HCT116 (cell line): ENCODE results near the gene AGTRAP. TPM values are rescaled to one million over a fixed set of nuclear protein-coding genes. Genes with fewer than 3 reads are reported as not detected.

Source experiments
- ATAC-seq: fragments of 200-7000 bp; cut with Tn5 transposase; 2 replicates; pipeline ENCODE4 v1.9.1; 2020; ENCODE audit warnings: mild to moderate bottlenecking, moderate library complexity
- BruUV-seq: library from RNA; stranded (reverse); fragments of 400-500 nt; replicated peaks from 2 replicates; lab custom pipeline; 2021; lab: Mats Ljungman, UMichigan
- CTCF ChIA-PET: fragments of 300-600 bp; sonication (Branson Sonifier 250); formaldehyde crosslinking; loops from one replicate; lab custom pipeline; 2021; ENCODE audit warnings: antibody characterized with exemption; lab: Charles Lee
- POLR2A ChIA-PET: fragments of 300-600, 350-600 bp; sonication (Branson Sonifier 250); formaldehyde crosslinking; loops from one replicate; lab custom pipeline; 2021; ENCODE audit warnings: antibody characterized with exemption; lab: Charles Lee
- RAD21 ChIA-PET, 2 experiments: fragments of 300-600 bp; sonication (Branson Sonifier 250); formaldehyde crosslinking; loops; one replicate each; lab custom pipeline; 2023; ENCODE audit warnings: low total read pairs in 2 of 2; ENCODE audit not compliant: uncharacterized antibody in 2 of 2, unreplicated experiment in 2 of 2, low non-redundant PET in 1 of 2; lab: Charles Lee
- DNase-seq: peaks from one replicate; pipeline ENCODE4 v3.0.0-alpha.2; 2010; ENCODE audit warnings: low read depth, low spot score
- H2AFZ ChIP-seq: fragments of 200-600 bp; shearing (Covaris generic), sonication (generic); 2 replicates; pipeline ENCODE4 v1.6.1; 2017; ENCODE audit warnings: low read depth, mixed run types, mixed read lengths, antibody characterized with exemption, low read length; ENCODE audit not compliant: poor library complexity, severe bottlenecking
- H3K27ac ChIP-seq: 2 replicates; pipeline ENCODE4 v1.5.1; 2012; ENCODE audit warnings: low read depth, low read length
- H3K27me3 ChIP-seq: fragments of 200-600 bp; sonication (generic); 2 replicates; pipeline ENCODE4 v1.6.1; 2016; ENCODE audit warnings: mixed run types, low read length, mixed read lengths; ENCODE audit not compliant: insufficient read depth
- H3K36me3 ChIP-seq, 2 experiments: fragments of 200-500 bp in 1 of 2; fragments of 200-600 bp in 1 of 2; sonication (Bioruptor generic) in 1 of 2; sonication (generic) in 1 of 2; 2 replicates each; pipeline versions ENCODE4 v1.5.1 to v1.6.1; 2014 to 2016; ENCODE audit warnings: low read length in 2 of 2, inconsistent platforms in 1 of 2, mixed read lengths in 1 of 2, mixed run types in 1 of 2; ENCODE audit not compliant: insufficient read depth in 2 of 2, control insufficient read depth in 1 of 2
- H3K4me1 ChIP-seq, 2 experiments: fragments of 200-600 bp in 1 of 2; sonication (generic) in 1 of 2; 2 replicates each; pipeline versions ENCODE4 v1.5.1 to v1.6.1; 2012 to 2017; ENCODE audit warnings: low read length in 2 of 2, inconsistent platforms in 1 of 2, mild to moderate bottlenecking in 1 of 2, mixed read lengths in 1 of 2, mixed run types in 1 of 2, moderate library complexity in 1 of 2; ENCODE audit not compliant: insufficient read depth in 2 of 2, control insufficient read depth in 1 of 2
- H3K4me2 ChIP-seq: fragments of 200-600 bp; sonication (generic); 2 replicates; pipeline ENCODE4 v1.6.1; 2017; ENCODE audit warnings: mixed run types, low read length, mixed read lengths
- H3K4me3 ChIP-seq, 2 experiments: fragments of 200-600 bp in 1 of 2; sonication (generic) in 1 of 2; replicated peaks in 1 of 2; 2 replicates each; pipeline ENCODE4 v1.5.1; 2011 to 2016; ENCODE audit warnings: low read length in 2 of 2, control low read depth in 1 of 2, low read depth in 1 of 2, mild to moderate bottlenecking in 1 of 2, mixed read lengths in 1 of 2, mixed run types in 1 of 2
- H3K79me2 ChIP-seq: fragments of 200-600 bp; sonication (generic); 2 replicates; pipeline ENCODE4 v1.6.1; 2017; ENCODE audit warnings: mild to moderate bottlenecking, mixed run types, low read length, moderate library complexity, mixed read lengths; ENCODE audit not compliant: insufficient read depth
- H3K9ac ChIP-seq: fragments of 200-600 bp; sonication (generic); 2 replicates; pipeline ENCODE4 v1.6.1; 2016; ENCODE audit warnings: low read length, mixed read lengths
- H3K9me2 ChIP-seq: fragments of 200-600 bp; sonication (generic), shearing (Covaris generic); 2 replicates; pipeline ENCODE4 v1.6.1; 2017; ENCODE audit warnings: mixed run types, mild to moderate bottlenecking, moderate library complexity; ENCODE audit not compliant: insufficient read depth
- H3K9me3 ChIP-seq, 2 experiments: fragments of 200-500 bp in 1 of 2; fragments of 200-600 bp in 1 of 2; sonication (Bioruptor generic) in 1 of 2; sonication (generic) in 1 of 2; 2 replicates each; pipeline ENCODE4 v1.6.1; 2014 to 2017; ENCODE audit warnings: low read length in 2 of 2, mixed read lengths in 2 of 2, inconsistent platforms in 1 of 2, low read depth in 1 of 2, mild to moderate bottlenecking in 1 of 2, mixed run types in 1 of 2, moderate library complexity in 1 of 2; ENCODE audit not compliant: control insufficient read depth in 1 of 2, insufficient read depth in 1 of 2
- H4K20me1 ChIP-seq: fragments of 200-600 bp; sonication (generic), shearing (Covaris generic); 2 replicates; pipeline ENCODE4 v1.6.1; 2017; ENCODE audit warnings: mixed run types, mild to moderate bottlenecking, moderate library complexity; ENCODE audit not compliant: insufficient read depth
- CBX3 ChIP-seq: IDR thresholded peaks from 2 replicates; pipeline ENCODE4 v1.6.1; 2012; ENCODE audit warnings: low read depth
- CEBPB ChIP-seq: IDR thresholded peaks from 2 replicates; pipeline ENCODE4 v1.6.1; 2012; ENCODE audit warnings: low read depth
- ELF1 ChIP-seq: IDR thresholded peaks from 2 replicates; pipeline ENCODE4 v1.6.1; 2012; ENCODE audit warnings: low read depth, borderline replicate concordance
- EZH2phosphoT487 ChIP-seq: fragments of 200-600 bp; IDR thresholded peaks from 2 replicates; pipeline ENCODE4 v1.6.1; 2018; ENCODE audit warnings: antibody characterized with exemption, borderline replicate concordance
- FOSL1 ChIP-seq: IDR thresholded peaks from 2 replicates; pipeline ENCODE4 v1.6.1; 2012; ENCODE audit warnings: low read depth
- JUND ChIP-seq: IDR thresholded peaks from 2 replicates; pipeline ENCODE4 v1.6.1; 2012
- POLR2A ChIP-seq: IDR thresholded peaks from 2 replicates; pipeline ENCODE4 v1.7.0; 2011; ENCODE audit warnings: borderline replicate concordance; ENCODE audit not compliant: insufficient read depth, insufficient read length; ENCODE audit errors: extremely low read depth
- POLR2AphosphoS5 ChIP-seq: IDR thresholded peaks from 2 replicates; pipeline ENCODE4 v1.6.1; 2011; ENCODE audit warnings: mild to moderate bottlenecking, low read depth, low read length, moderate library complexity
- RAD21 ChIP-seq: IDR thresholded peaks from 2 replicates; pipeline ENCODE4 v1.6.1; 2012; ENCODE audit warnings: low read depth, mild to moderate bottlenecking
- SIN3A ChIP-seq: IDR thresholded peaks from 2 replicates; pipeline ENCODE4 v1.6.1; 2012; ENCODE audit warnings: low read depth
- SP1 ChIP-seq: IDR thresholded peaks from 2 replicates; pipeline ENCODE4 v1.6.1; 2012; ENCODE audit warnings: low read depth
- SRF ChIP-seq: IDR thresholded peaks from 2 replicates; pipeline ENCODE4 v1.6.1; 2012; ENCODE audit warnings: low read depth
- TCF7L2 ChIP-seq: IDR thresholded peaks from 2 replicates; pipeline ENCODE4 v1.7.0; 2011; ENCODE audit warnings: borderline replicate concordance, inconsistent platforms; ENCODE audit not compliant: insufficient read depth, insufficient read length; ENCODE audit errors: extremely low read depth
- ZBTB33 ChIP-seq: IDR thresholded peaks from 2 replicates; pipeline ENCODE4 v1.6.1; 2011; ENCODE audit warnings: mild to moderate bottlenecking, low read length, moderate library complexity; ENCODE audit not compliant: insufficient replicate concordance; ENCODE audit errors: extremely low read depth
- ZFX ChIP-seq: fragments of 450-650 bp; IDR thresholded peaks from 2 replicates; pipeline ENCODE4 v1.6.1; 2017
- ZNF274 ChIP-seq: fragments of 200-500 bp; sonication (Bioruptor generic); IDR thresholded peaks from 2 replicates; pipeline ENCODE4 v1.6.1; 2014; ENCODE audit warnings: mild to moderate bottlenecking, low read depth, low read length, inconsistent platforms
- intact Hi-C: fragments of 100-400 bp; cut with micrococcal nuclease; formaldehyde crosslinking; loops from 2 replicates; pipeline ENCODE4 v1.10.0; 2022
- total RNA-seq: library from RNA; stranded (reverse); gene quantifications from one replicate; pipeline ENCODE4 v1.2.1, GENCODE V29; 2021; ENCODE audit not compliant: unreplicated experiment
- TF ChIP-seq, protein P1 (sequence below): IDR thresholded peaks from 2 replicates; pipeline ENCODE4 v1.6.1; 2012

The AGTRAP gene
- total RNA-seq, 1 experiment from 2014 or later, result 49.0 TPM

DNA sequence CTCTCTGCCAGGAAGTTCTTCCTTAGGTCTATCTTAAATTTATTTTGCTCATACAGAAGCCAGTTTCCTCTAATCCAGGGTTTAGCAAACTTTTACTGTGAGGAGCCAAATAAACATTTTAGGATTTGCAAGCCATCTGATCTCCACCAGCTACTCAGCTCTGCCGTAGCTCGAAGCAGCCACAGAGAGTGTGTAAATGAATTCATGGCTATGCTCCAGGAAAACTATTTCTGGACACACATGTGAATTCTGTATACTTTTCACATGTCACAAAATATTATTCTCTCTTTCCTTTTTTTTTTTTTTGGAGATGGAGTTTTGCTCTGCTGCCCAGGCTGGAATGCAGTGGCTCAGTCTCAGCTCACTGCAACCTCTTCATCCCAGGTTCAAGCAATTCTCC, 13.4 kb upstream of the AGTRAP start:
- H3K36me3 ChIP-seq, result no peaks in the 10 kb centered on the region
- H3K9me3 ChIP-seq, result no peaks in the 10 kb centered on the region
- TF ChIP-seq TCF7L2 (no peak), EZH2phosphoT487 (no peak), ZNF274 (no peak)
- TF ChIP-seq, all 23 proteins: peak for 0
- Histone ChIP-seq H2AFZ (no peak overlapping the region), H3K27ac (no peak overlapping the region), H3K27me3 (no peaks in the 10 kb centered on the region), H3K4me1 (peaks cover 0 to 16% of the 10 kb centered on the region in 2 experiments; a peak in 2 of 4 replicates), H3K9ac (no peak overlapping the region), H4K20me1 (no peaks in the 10 kb centered on the region), H3K9me2 (no peaks in the 10 kb centered on the region), H3K79me2 (no peaks in the 10 kb centered on the region), H3K4me3 (no peak overlapping the region), H3K4me2 (no peak overlapping the region)
- ATAC-seq (no peak), DNase-seq (no peak)
- intact Hi-C loops, result no loop called here
- BruUV-seq, result no TSS peak
- ChIA-PET POLR2A (interaction anchor here (0.7 kb wide), 1 partner anchor 538 kb away, joined by 3 read pairs; no protein-coding TSS in a partner anchor), CTCF (interaction anchor here (1.7 kb wide), 2 partner anchors 69 to 72 kb away, joined by 4 to 5 read pairs; partner anchors contain the start of gene FBXO2), RAD21 (no interaction called here)

DNA sequence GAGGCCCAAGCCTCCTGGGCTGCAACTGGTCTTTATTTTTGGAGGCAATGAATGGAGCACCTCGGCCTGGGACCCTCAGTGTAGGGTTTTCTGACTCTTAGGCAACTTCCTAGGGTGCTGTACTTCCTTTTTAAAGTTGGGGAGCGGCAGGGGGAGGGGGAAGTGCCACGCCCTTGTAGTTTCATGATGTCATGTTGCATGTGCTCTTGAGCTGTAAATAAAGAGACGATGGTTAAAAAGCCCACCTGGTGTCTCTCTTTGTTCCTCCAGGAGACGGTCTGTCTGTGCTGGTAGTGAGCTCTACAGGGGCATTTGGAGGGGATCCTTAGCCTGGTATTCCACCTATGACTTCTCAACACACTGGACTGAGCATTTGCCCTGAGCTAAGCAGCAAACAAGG, 10.3 kb upstream of the AGTRAP start:
- Histone ChIP-seq H3K4me1 (peaks cover 0 to 8% of the 10 kb centered on the region in 2 experiments; a peak in 2 of 4 replicates), H4K20me1 (no peaks in the 10 kb centered on the region), H3K9ac (no peak overlapping the region), H3K27me3 (no peaks in the 10 kb centered on the region), H3K27ac (no peak overlapping the region), H3K9me2 (no peaks in the 10 kb centered on the region), H3K9me3 (no peaks in the 10 kb centered on the region), H3K4me3 (no peak overlapping the region), H3K4me2 (no peak overlapping the region), H3K79me2 (no peaks in the 10 kb centered on the region), H2AFZ (no peak overlapping the region), H3K36me3 (no peaks in the 10 kb centered on the region)
- no TSS peak for BruUV-seq
- ChIA-PET CTCF (no interaction called here), RAD21 (no interaction called here), POLR2A (no interaction called here)
- intact Hi-C loops, result no loop called here
- no peak for DNase-seq
- no peak for ATAC-seq
- no peak for TF ChIP-seq CEBPB
- TF ChIP-seq POLR2AphosphoS5, result no peak
- TF ChIP-seq, protein P1, sequence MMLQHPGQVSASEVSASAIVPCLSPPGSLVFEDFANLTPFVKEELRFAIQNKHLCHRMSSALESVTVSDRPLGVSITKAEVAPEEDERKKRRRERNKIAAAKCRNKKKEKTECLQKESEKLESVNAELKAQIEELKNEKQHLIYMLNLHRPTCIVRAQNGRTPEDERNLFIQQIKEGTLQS, result no peak
- no peak for TF ChIP-seq FOSL1
- no peak for TF ChIP-seq SP1
- TF ChIP-seq ZBTB33, result no peak
- no peak for TF ChIP-seq RAD21
- no peak for TF ChIP-seq CBX3
- no peak for TF ChIP-seq TCF7L2
- TF ChIP-seq ZFX, result no peak
- TF ChIP-seq JUND, result no peak
- TF ChIP-seq SIN3A, result no peak
- TF ChIP-seq ELF1, result no peak
- no peak for TF ChIP-seq SRF
- no peak for TF ChIP-seq POLR2A
